Activated naive CD8-positive, alpha-beta T cell treated with anti-CD3 and anti-CD28 coated beads, Interleukin-2, amount 10 ng/mL, durations not matched to agents 7 days and 5 days (primary cell): ENCODE measurements around the gene BCL6. TPM values are rescaled to one million over a fixed set of nuclear protein-coding genes. Genes with fewer than 3 reads are reported as not detected.

ENCODE experiments used
- ATAC-seq: fragments of 150-1000 bp; cut with Tn5 transposase; one replicate; pipeline ENCODE4 v1.10.0; 2021; ENCODE audit warnings: low read depth, moderate library complexity
- POLR2A ChIA-PET: fragments of 350-600 bp; sonication (Branson Sonifier 250); formaldehyde crosslinking; loops from one replicate; lab custom pipeline; 2021; ENCODE audit warnings: antibody characterized with exemption; lab: Charles Lee
- DNase-seq: peaks from one replicate; pipeline ENCODE4 v3.0.0; 2021
- H3K27ac Mint-ChIP-seq: one replicate; pipeline ENCODE4 v1.8.0; 2022; ENCODE audit warnings: mild to moderate bottlenecking, mixed read lengths
- H3K27me3 Mint-ChIP-seq: one replicate; pipeline ENCODE4 v1.8.0; 2022; ENCODE audit warnings: mild to moderate bottlenecking, moderate library complexity, mixed read lengths
- H3K36me3 Mint-ChIP-seq: one replicate; pipeline ENCODE4 v1.8.0; 2021; ENCODE audit warnings: mild to moderate bottlenecking, mixed read lengths
- H3K4me1 Mint-ChIP-seq: one replicate; pipeline ENCODE4 v1.8.0; 2021; ENCODE audit warnings: mixed read lengths
- H3K4me3 Mint-ChIP-seq: one replicate; pipeline ENCODE4 v1.8.0; 2022; ENCODE audit warnings: mild to moderate bottlenecking, moderate library complexity, mixed read lengths
- H3K9me3 Mint-ChIP-seq: one replicate; pipeline ENCODE4 v1.8.0; 2021; ENCODE audit warnings: mixed read lengths
- total RNA-seq, 2 experiments: library from RNA; stranded (reverse); gene quantifications; one replicate each; pipeline ENCODE4 v1.2.3, GENCODE V29; 2021

Gene BCL6
- total RNA-seq, 2 experiments from 2014 or later = 32.1 to 34.0 TPM

DNA sequence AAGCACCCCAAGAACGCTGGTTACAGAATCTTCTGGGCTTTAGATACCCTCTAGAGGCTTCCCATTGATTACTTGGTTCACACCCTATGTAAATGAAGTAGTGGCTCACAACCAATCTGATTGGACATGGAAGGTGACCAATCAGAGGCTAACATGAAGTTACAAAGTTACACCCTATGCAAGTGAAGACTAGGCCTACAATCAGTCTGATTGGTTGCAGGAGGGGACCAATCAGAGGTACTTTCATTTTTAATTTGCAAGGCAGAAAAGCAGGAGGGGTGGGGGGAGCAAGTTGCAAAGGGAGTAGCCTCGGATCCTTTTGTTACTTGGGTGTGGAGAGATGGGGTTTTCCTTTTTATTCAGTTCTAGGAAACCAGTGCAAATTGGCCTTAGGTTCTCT lies 31.8 kb downstream of the BCL6 start:
- ATAC-seq (peak; percentile 82), DNase-seq (no peak)
- H3K4me1 Mint-ChIP-seq = peaks cover 9% of the 10 kb centered on the region
- peaks cover 6% of the 10 kb centered on the region for H3K27me3 Mint-ChIP-seq
- peak overlapping the region; percentile 11 for H3K4me3 Mint-ChIP-seq
- H3K27ac Mint-ChIP-seq = peak overlapping the region; percentile 47
- POLR2A ChIA-PET = no interaction called here
- no peaks in the 10 kb centered on the region for H3K9me3 Mint-ChIP-seq
- H3K36me3 Mint-ChIP-seq = no peaks in the 10 kb centered on the region

DNA sequence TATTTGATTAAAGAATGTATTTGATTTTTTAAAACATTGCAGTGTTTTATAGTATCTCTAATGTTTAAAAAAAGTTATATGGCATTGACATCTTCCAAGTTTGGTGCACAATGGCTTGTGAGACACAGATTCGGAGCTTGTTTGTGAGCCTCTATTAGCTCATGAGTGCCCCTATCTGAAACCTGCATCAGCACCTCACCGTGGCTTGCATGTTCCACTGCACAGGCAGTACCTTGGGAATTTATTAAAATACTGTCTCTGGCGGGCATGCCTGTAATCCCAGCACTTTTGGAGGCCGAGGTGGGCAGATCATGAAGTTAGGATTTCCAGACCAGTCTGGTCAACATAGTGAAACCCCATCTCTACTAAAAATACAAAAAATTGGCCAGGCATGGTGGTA lies 36.1 kb downstream of the BCL6 start:
- Mint-ChIP-seq H3K27me3 (peaks cover 3% of the 10 kb centered on the region), H3K9me3 (no peaks in the 10 kb centered on the region)
- POLR2A ChIA-PET = no interaction called here

DNA sequence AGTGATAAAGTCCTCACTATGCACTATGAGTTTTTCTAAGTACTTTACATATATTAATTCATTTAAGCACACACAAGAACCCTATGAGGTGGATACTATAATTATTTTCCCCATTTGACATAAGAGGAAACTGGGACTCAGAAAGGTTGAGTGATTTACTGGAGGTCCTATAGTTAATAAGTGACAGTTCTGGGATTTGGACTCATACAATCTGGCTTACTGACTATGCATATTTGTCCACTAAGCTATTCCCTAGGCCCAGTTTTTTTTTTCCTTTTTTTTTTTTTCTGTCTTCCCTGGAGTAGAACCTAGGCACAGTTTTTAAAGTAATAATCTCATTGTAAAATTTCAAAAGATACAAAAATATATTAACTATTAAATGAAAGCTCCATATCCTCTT lies 36.6 kb downstream of the BCL6 start:
- DNase-seq = no peak
- POLR2A ChIA-PET = no interaction called here
- H3K4me1 Mint-ChIP-seq = no peaks in the 10 kb centered on the region

More for the DNA sequence above, 36.1 kb downstream of the BCL6 start:
- H3K4me1 Mint-ChIP-seq = peaks cover 3% of the 10 kb centered on the region
- DNase-seq (no peak), ATAC-seq (no peak)
- H3K4me3 Mint-ChIP-seq = no peak overlapping the region
- no peaks in the 10 kb centered on the region for H3K36me3 Mint-ChIP-seq
- H3K27ac Mint-ChIP-seq = no peak overlapping the region

DNA sequence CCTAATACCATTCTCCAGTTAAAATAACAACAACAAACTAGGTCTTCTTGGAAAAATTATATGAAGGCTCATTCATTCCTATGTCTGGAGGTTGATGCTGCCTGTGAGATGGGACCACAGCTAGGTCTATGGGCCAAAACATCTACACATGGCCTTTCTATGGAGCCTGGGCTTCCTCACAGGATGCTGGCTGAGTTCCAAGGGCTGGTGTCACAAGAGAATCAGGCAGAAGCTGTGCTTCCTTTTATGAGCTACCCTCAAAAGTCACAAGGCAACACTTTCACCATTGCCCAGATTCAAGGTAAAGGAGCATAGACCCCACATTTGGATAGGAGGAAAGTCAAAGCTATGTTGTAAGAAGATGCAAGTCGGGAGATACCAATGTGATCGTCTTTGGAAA lies 38.3 kb downstream of the BCL6 start:
- no peak for DNase-seq
- Mint-ChIP-seq H3K4me1 (no peaks in the 10 kb centered on the region), H3K27ac (no peak overlapping the region), H3K9me3 (no peaks in the 10 kb centered on the region), H3K27me3 (peaks cover 3% of the 10 kb centered on the region), H3K36me3 (no peaks in the 10 kb centered on the region), H3K4me3 (no peak overlapping the region)
- POLR2A ChIA-PET = no interaction called here
- no peak for ATAC-seq

More for the DNA sequence above, 36.6 kb downstream of the BCL6 start:
- peaks cover 3% of the 10 kb centered on the region for H3K27me3 Mint-ChIP-seq
- ATAC-seq = no peak
- no peaks in the 10 kb centered on the region for H3K36me3 Mint-ChIP-seq
- no peak overlapping the region for H3K27ac Mint-ChIP-seq
- no peaks in the 10 kb centered on the region for H3K9me3 Mint-ChIP-seq
- no peak overlapping the region for H3K4me3 Mint-ChIP-seq

DNA sequence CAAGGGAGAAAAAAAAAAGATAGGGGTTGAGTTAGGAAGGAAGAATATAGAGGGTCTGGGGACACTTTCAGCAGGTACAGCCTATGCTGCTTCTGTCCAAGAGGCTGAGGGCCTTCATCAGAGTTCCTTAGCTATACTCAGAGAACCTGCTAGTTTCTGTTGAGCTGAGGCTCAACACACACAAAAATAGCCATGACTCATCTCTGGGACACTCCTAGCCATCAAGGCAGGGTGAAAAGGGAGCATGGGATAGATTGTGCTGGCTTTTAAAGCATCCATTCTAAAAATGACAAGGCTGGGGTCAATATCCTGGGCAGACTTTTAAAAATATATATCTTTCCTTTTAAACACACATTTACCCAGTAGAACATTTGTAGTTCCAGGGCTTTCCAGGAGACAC lies 40.1 kb downstream of the BCL6 start:
- Mint-ChIP-seq H3K36me3 (no peaks in the 10 kb centered on the region), H3K4me1 (no peaks in the 10 kb centered on the region), H3K27me3 (peaks cover 2% of the 10 kb centered on the region), H3K4me3 (no peak overlapping the region), H3K9me3 (no peaks in the 10 kb centered on the region), H3K27ac (no peak overlapping the region)
- DNase-seq = no peak
- no peak for ATAC-seq
- POLR2A ChIA-PET = no interaction called here

DNA sequence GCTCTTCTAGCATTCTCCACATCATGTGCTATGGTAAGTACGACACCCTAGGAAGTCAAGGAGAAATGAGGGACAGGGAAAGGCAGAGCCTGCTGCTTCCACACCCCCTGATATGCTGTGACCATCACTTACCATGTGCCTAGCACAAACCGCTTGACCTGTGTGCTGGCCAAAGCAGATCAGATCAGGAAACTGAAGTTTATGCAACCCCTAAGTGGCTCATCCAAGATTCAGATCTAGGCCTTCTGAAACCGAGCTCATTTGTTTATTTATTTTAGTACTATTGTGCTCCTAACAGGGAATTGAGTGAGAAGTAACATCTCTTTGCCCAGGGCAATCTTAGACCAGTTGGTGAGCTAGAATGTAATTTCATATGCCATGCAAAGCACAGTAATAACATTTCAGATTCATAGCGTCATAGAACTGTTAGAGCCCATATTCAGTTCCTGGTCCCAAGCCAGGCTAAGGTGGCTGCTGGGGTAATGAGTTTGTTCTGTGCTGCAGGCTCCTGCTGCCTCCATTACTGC lies 42.7 kb downstream of the BCL6 start, which contains the start of gene RTP2:
Gene RTP2 (minus strand): TSS at position 51 of the 527 bp plus-strand sequence. CDS start 429 bp downstream, outside the sequence.
- POLR2A ChIA-PET = no interaction called here
- Mint-ChIP-seq H3K9me3 (no peaks in the 10 kb centered on the region), H3K4me1 (no peaks in the 10 kb centered on the region), H3K4me3 (no peak within 1 kb of the TSS), H3K27ac (no peak within 1 kb of the TSS), H3K36me3 (no peaks in the 10 kb centered on the region), H3K27me3 (peaks cover 2% of the 10 kb centered on the region)
- DNase-seq = no peak
- no peak for ATAC-seq

DNA sequence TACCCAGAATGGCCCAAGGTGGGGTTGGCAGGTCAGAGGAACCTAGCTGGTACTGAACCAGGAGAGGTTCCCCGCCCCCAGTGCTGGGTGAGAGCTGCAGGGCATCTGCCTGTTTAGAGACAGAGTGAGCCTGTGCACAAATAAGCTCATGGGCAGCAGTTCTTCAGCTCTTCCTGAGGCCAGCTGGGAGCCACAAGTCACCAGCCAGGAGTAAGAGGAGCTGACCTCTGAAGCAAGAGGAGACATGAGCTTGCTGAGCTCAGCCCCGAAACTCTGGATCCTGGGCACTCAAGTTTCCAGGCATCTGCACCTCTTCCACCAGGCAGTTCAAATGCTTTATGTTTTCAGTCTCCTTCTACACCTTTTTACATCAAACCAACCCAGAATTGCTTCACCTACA lies 45.0 kb downstream of the BCL6 start:
- Mint-ChIP-seq H3K9me3 (no peaks in the 10 kb centered on the region), H3K27me3 (peaks cover 8% of the 10 kb centered on the region), H3K4me3 (no peak overlapping the region), H3K27ac (no peak overlapping the region), H3K36me3 (no peaks in the 10 kb centered on the region), H3K4me1 (no peaks in the 10 kb centered on the region)
- POLR2A ChIA-PET = no interaction called here
- no peak for ATAC-seq
- DNase-seq = no peak

DNA sequence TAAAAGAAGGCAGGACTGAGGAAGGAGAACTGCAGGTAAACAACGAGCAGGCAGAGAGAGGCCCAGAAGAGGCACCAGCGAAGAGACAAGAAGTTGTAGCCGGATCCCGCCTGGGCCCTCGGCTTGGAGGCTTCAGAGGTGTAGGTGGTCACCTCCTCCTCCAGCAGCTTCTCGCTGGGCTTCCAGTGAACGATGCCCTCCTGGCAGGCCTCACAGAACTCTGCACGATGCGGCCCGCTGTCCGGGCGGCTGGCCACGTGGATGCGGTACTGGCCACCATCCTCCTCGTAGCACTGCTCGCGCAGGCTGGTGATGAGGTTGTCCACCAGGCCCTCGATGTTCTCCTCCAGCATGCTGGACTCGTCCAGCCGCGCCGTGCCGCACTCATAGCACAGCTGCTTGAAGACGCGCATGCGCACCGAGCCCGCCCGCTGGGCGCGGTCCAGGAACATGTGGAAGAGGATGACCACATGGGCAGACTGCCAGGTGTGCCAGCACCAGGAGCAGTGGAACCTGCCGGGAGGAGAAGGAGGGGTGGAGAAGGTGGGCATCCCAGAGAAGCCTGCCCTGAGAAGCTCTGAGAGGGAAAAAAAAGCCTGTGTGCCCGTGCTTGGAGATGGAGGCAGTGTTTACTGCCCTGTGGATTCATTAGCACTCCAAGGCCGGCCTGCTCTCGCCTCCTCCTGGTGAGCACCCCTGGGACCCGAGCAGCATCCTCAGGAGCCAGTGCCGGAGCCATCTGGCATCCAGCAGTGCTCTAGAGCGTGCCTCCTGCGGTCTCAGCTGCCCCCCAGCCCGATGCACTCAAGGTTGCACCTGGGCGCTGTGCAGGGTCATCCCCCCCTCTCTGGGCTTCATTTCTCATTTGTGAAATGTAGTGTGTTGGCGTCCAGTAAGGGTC lies 46.5 kb downstream of the BCL6 start:
- DNase-seq (no peak), ATAC-seq (no peak)
- H3K27me3 Mint-ChIP-seq = peaks cover 15% of the 10 kb centered on the region
- H3K27ac Mint-ChIP-seq = no peak overlapping the region
- POLR2A ChIA-PET = no interaction called here
- no peaks in the 10 kb centered on the region for H3K9me3 Mint-ChIP-seq
- H3K36me3 Mint-ChIP-seq = no peaks in the 10 kb centered on the region
- H3K4me1 Mint-ChIP-seq = no peaks in the 10 kb centered on the region
- no peak overlapping the region for H3K4me3 Mint-ChIP-seq

DNA sequence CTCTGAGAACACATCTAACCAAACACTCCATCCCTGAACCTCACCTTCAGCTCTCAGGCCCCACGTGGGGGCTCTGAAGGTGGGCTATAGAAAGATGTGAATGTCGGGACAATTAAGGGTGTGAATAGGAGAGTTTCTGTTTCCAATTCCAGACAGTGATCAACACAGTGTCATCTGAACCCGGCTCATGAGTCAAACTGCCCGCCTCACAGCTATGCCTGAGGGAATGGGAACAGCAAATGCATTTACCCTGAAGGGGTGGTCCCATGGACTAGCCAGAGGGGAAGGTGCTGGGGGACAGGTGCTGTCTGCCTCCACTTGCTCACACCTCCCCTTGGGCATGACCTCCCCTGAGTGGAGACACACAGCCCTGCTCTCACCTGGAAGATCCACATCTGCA lies 49.2 kb downstream of the BCL6 start:
- Mint-ChIP-seq H3K9me3 (no peaks in the 10 kb centered on the region), H3K27ac (no peak overlapping the region), H3K4me1 (no peaks in the 10 kb centered on the region), H3K4me3 (no peak overlapping the region), H3K36me3 (no peaks in the 10 kb centered on the region), H3K27me3 (peaks cover 26% of the 10 kb centered on the region)
- POLR2A ChIA-PET = no interaction called here
- DNase-seq (no peak), ATAC-seq (no peak)

DNA sequence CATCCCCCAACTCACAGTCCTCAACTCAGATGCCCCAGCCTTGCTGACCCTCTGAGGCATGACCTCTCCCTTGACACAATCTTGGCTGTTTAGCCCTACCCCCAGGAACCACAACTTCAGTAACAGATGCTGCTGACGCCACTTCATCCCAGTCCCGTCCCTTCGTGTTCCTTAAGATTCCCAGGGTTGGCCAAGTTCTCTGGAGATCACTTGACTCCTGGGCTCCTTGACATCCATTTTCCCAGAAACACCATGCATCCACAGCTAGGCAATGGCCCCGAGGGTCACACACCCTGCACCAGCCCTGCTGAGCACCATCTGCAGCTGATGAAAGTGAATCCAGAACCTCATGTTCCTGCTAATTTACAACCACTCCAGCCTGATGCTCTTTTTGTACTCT lies 49.8 kb downstream of the BCL6 start:
- no peak overlapping the region for H3K27ac Mint-ChIP-seq
- H3K4me3 Mint-ChIP-seq = no peak overlapping the region
- DNase-seq = no peak
- H3K9me3 Mint-ChIP-seq = no peaks in the 10 kb centered on the region
- H3K36me3 Mint-ChIP-seq = no peaks in the 10 kb centered on the region
- no peak for ATAC-seq
- no peaks in the 10 kb centered on the region for H3K4me1 Mint-ChIP-seq
- POLR2A ChIA-PET = no interaction called here
- H3K27me3 Mint-ChIP-seq = peaks cover 30% of the 10 kb centered on the region

DNA sequence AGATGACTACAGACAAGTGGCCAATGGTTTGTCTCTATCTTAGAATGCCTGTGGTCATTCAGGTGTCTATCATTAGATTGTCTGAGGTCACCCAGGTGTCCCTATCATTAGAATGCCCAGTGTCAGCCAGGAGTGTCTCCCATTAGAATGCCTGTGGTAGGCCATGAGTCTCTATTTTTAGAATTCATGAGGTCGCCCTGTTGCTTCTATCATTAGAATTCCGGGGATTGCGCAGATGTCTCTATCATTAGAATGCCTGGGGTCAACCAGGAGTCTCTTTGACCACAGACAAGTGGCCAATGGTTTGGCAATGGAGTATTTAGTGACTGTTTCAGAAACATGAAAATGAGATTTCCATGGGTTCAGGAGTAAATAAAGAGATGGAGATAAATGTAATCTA lies 50.5 kb downstream of the BCL6 start:
- H3K9me3 Mint-ChIP-seq = no peaks in the 10 kb centered on the region
- H3K36me3 Mint-ChIP-seq = no peaks in the 10 kb centered on the region
- no peak overlapping the region for H3K27ac Mint-ChIP-seq
- DNase-seq = no peak
- H3K4me3 Mint-ChIP-seq = no peak overlapping the region
- POLR2A ChIA-PET = no interaction called here
- ATAC-seq = no peak
- H3K27me3 Mint-ChIP-seq = peaks cover 36% of the 10 kb centered on the region
- H3K4me1 Mint-ChIP-seq = no peaks in the 10 kb centered on the region

DNA sequence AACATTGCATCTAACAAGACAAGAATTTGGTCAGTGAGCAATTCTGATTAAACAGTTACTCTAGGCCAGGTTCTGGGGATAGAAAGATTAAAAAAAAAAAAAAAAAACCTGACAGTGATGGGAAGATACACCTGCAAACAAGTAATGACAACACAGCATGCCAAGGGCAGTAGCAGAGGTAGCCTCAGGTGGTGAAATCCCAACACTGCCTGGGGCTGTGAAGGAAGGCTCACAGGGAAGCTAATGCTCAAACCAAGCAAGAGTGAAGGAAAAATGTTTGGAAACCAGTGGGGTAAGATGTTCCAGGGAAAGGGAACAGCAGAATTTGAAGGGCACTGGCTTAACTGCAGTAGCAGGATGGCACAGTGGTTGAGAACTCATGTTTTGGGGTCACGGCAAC lies 51.8 kb downstream of the BCL6 start:
- Mint-ChIP-seq H3K4me1 (no peaks in the 10 kb centered on the region), H3K27ac (no peak overlapping the region), H3K9me3 (no peaks in the 10 kb centered on the region), H3K36me3 (no peaks in the 10 kb centered on the region), H3K4me3 (no peak overlapping the region), H3K27me3 (peaks cover 45% of the 10 kb centered on the region)
- DNase-seq (no peak), ATAC-seq (no peak)
- POLR2A ChIA-PET = no interaction called here

DNA sequence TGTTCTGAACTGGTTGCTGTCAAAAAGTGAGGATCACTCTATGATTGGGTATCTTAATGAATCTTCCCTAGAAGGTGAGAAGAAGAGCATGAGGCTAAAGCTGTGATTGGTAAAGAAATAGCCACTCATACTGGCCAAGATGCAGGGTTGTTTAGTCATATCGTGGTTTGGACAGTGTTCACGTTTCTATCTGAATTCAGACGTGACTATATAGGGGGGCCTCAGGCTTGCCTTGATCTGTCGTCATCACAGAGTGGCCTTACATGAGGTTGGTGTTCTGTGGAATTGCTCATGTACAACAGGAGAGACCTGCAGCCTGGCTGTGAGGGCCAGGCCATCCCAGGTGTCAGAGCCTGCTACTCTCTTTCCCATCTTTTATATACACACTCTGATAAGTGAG lies 55.3 kb downstream of the BCL6 start:
- POLR2A ChIA-PET = no interaction called here
- no peak overlapping the region for H3K4me3 Mint-ChIP-seq
- ATAC-seq (no peak), DNase-seq (no peak)
- H3K4me1 Mint-ChIP-seq = no peaks in the 10 kb centered on the region
- H3K27me3 Mint-ChIP-seq = peaks cover 55% of the 10 kb centered on the region
- H3K36me3 Mint-ChIP-seq = no peaks in the 10 kb centered on the region
- H3K9me3 Mint-ChIP-seq = peaks cover 3% of the 10 kb centered on the region
- H3K27ac Mint-ChIP-seq = no peak overlapping the region

DNA sequence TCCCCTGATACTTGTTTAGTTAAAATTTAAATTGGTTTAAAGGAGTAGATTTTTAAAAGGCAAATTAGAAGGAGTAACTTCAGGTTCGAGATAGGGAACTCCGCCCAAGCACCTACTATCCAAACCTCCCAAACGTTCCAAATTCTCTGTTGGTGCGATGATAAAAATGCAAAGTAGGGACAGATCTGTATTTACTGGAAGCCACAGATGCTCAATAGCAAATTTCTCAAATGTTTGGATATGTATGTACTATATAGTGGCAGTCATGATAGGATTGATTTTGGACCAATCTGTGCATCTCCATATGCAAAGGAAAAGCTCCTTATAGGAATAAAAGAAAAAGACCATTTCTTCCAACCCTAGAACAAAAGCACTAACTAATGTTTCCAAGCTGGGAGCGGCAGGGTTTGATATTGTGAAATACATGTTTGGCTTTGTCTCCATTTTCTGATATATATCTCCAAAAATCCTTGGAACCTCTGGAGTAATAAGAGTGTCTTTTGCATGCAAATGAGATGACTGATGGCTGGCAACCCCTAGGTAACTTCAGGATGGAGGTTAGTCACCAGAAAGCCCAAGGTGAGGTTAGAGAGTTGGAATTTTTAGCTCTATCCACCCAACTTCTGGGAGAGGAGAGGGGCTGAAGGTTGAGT lies 58.5 kb downstream of the BCL6 start:
- H3K36me3 Mint-ChIP-seq = no peaks in the 10 kb centered on the region
- DNase-seq = no peak
- peaks cover 46% of the 10 kb centered on the region for H3K27me3 Mint-ChIP-seq
- POLR2A ChIA-PET = no interaction called here
- no peak for ATAC-seq
- H3K4me1 Mint-ChIP-seq = no peaks in the 10 kb centered on the region
- peaks cover 3% of the 10 kb centered on the region for H3K9me3 Mint-ChIP-seq
- no peak overlapping the region for H3K4me3 Mint-ChIP-seq
- no peak overlapping the region for H3K27ac Mint-ChIP-seq
